GM19372 (cell line): ENCODE measurements around the gene PDE4D.

Experiments used
- ATAC-seq: cut with Tn5 transposase; IDR thresholded peaks from one replicate; pipeline ENCODE4 v1.9.1; 2021; ENCODE audit warnings: mild to moderate bottlenecking, low read depth, moderate library complexity; ENCODE audit not compliant: unreplicated experiment

Gene PDE4D

GRCh38 chr5:59358005-59358861 is 535.3 kb downstream of the PDE4D start:
- ATAC-seq, result no peak

- ATAC-seq, result no peak
Observed at GRCh38 chr5:59357381-59357977, 536.0 kb downstream of the PDE4D start.

- no peak for ATAC-seq
Observed at GRCh38 chr5:59356813-59357380, 536.6 kb downstream of the PDE4D start.

- ATAC-seq, result no peak
Observed at GRCh38 chr5:59354811-59355210, 538.7 kb downstream of the PDE4D start.

- ATAC-seq, result no peak
Observed at GRCh38 chr5:59354274-59354673, 539.3 kb downstream of the PDE4D start.

GRCh38 chr5:59351076-59351794 is 542.3 kb downstream of the PDE4D start:
- no peak for ATAC-seq

GRCh38 chr5:59348189-59348588 is 545.3 kb downstream of the PDE4D start:
- no peak for ATAC-seq

- ATAC-seq, result no peak
Observed at GRCh38 chr5:59346982-59347381, 546.5 kb downstream of the PDE4D start.

GRCh38 chr5:59346514-59346913 is 547.0 kb downstream of the PDE4D start:
- ATAC-seq, result no peak

GRCh38 chr5:59342181-59342580 is 551.3 kb downstream of the PDE4D start:
- no peak for ATAC-seq

GRCh38 chr5:59341760-59342159 is 551.8 kb downstream of the PDE4D start:
- ATAC-seq, result no peak

GRCh38 chr5:59341155-59341554 is 552.4 kb downstream of the PDE4D start:
- ATAC-seq, result no peak

- ATAC-seq, result no peak
Observed at GRCh38 chr5:59340637-59341036, 552.9 kb downstream of the PDE4D start.

GRCh38 chr5:59337240-59337639 is 556.3 kb downstream of the PDE4D start:
- ATAC-seq, result no peak

GRCh38 chr5:59335544-59335943 is 558.0 kb downstream of the PDE4D start:
- no peak for ATAC-seq

- no peak for ATAC-seq
Observed at GRCh38 chr5:59333416-59333815, 560.1 kb downstream of the PDE4D start.

GRCh38 chr5:59332236-59332973 is 561.1 kb downstream of the PDE4D start:
- ATAC-seq, result no peak

GRCh38 chr5:59330680-59331079 is 562.8 kb downstream of the PDE4D start:
- no peak for ATAC-seq

GRCh38 chr5:59328709-59329296 is 564.7 kb downstream of the PDE4D start:
- no peak for ATAC-seq
